GM18511 (cell line): ENCODE data around the gene MYO5A.
A peak's percentile ranks its signal among the peaks of the same experiment; 100 is the strongest.

Experiments
- ATAC-seq: cut with Tn5 transposase; IDR thresholded peaks from one replicate; pipeline ENCODE4 v1.9.1; 2021; ENCODE audit warnings: mild to moderate bottlenecking, moderate library complexity; ENCODE audit not compliant: unreplicated experiment

MYO5A gene

GRCh38 chr15:52378746-52379394 is 149.8 kb downstream of the MYO5A start:
- peak; percentile 58 for ATAC-seq

- no peak for ATAC-seq
Measured at GRCh38 chr15:52370010-52370409, 158.7 kb downstream of the MYO5A start.

GRCh38 chr15:52369455-52369854 is 159.2 kb downstream of the MYO5A start:
- no peak for ATAC-seq

GRCh38 chr15:52369030-52369429 is 159.7 kb downstream of the MYO5A start:
- no peak for ATAC-seq

- ATAC-seq = no peak
Measured at GRCh38 chr15:52368402-52368801, 160.3 kb downstream of the MYO5A start.

GRCh38 chr15:52362497-52362896 is 166.2 kb downstream of the MYO5A start:
- ATAC-seq = no peak

GRCh38 chr15:52361975-52362494 is 166.6 kb downstream of the MYO5A start:
- ATAC-seq = no peak

GRCh38 chr15:52361494-52361893 is 167.2 kb downstream of the MYO5A start:
- ATAC-seq = no peak

- no peak for ATAC-seq
Measured at GRCh38 chr15:52360229-52361203, 168.2 kb downstream of the MYO5A start.

GRCh38 chr15:52359722-52360121 is 169.0 kb downstream of the MYO5A start:
- no peak for ATAC-seq

- ATAC-seq = no peak
Measured at GRCh38 chr15:52357949-52358348, 170.7 kb downstream of the MYO5A start.

- ATAC-seq = no peak
Measured at GRCh38 chr15:52352086-52352485, 176.6 kb downstream of the MYO5A start.

- ATAC-seq = no peak
Measured at GRCh38 chr15:52351206-52351908, 177.3 kb downstream of the MYO5A start.

GRCh38 chr15:52350423-52350822 is 178.3 kb downstream of the MYO5A start:
- ATAC-seq = no peak

GRCh38 chr15:52349052-52349700 is 179.5 kb downstream of the MYO5A start:
- no peak for ATAC-seq

GRCh38 chr15:52348056-52348745 is 180.5 kb downstream of the MYO5A start:
- no peak for ATAC-seq

GRCh38 chr15:52344592-52344991 is 184.1 kb downstream of the MYO5A start:
- no peak for ATAC-seq

GRCh38 chr15:52343831-52344230 is 184.8 kb downstream of the MYO5A start:
- ATAC-seq = no peak

- ATAC-seq = no peak
Measured at GRCh38 chr15:52340093-52340492, 188.6 kb downstream of the MYO5A start.

- no peak for ATAC-seq
Measured at GRCh38 chr15:52338891-52339290, 189.8 kb downstream of the MYO5A start.
